Fibroblast of mammary gland (primary cell): Measurements from ENCODE around the gene NME5.

Source experiments
- DNase-seq: peaks from one replicate; pipeline ENCODE4 v3.0.0-alpha.2; 2010; ENCODE audit warnings: low read depth
- H3K4me3 ChIP-seq: 2 replicates; pipeline ENCODE4 v1.5.1; 2011; ENCODE audit warnings: low read depth, mild to moderate bottlenecking, low read length, moderate library complexity; ENCODE audit not compliant: control insufficient read depth
- CTCF ChIP-seq: conservative IDR thresholded peaks from 2 replicates; pipeline ENCODE4 v1.5.1; 2011; ENCODE audit warnings: low read depth, low read length, inconsistent platforms; ENCODE audit not compliant: control insufficient read depth, insufficient read depth

The NME5 gene

GRCh38 chr5:138138949-138139780 lies at the start of gene NME5:
NME5 (minus strand) TSS chr5:138139428; CDS start chr5:138138780, 648 bp downstream.
- TF ChIP-seq CTCF = no peak
- DNase-seq = peak; percentile 61
- peak within 1 kb of the TSS; percentile 61 for H3K4me3 ChIP-seq

- TF ChIP-seq CTCF = no peak
- no peak overlapping the region for H3K4me3 ChIP-seq
- no peak for DNase-seq
Observed at GRCh38 chr5:138188626-138189025, 49.4 kb upstream of the NME5 start.

- H3K4me3 ChIP-seq = no peak overlapping the region
- no peak for DNase-seq
- no peak for TF ChIP-seq CTCF
Observed at GRCh38 chr5:138186002-138186447, 46.8 kb upstream of the NME5 start.

- TF ChIP-seq CTCF = no peak
- no peak for DNase-seq
- H3K4me3 ChIP-seq = no peak overlapping the region
Observed at GRCh38 chr5:138182808-138183207, 43.6 kb upstream of the NME5 start.

GRCh38 chr5:138180841-138181240 lies 41.6 kb upstream of the NME5 start:
- no peak for DNase-seq
- no peak for TF ChIP-seq CTCF
- no peak overlapping the region for H3K4me3 ChIP-seq

GRCh38 chr5:138180183-138180782 lies 41.1 kb upstream of the NME5 start:
- peak; percentile 49 for TF ChIP-seq CTCF
- peak overlapping the region; percentile 94 for H3K4me3 ChIP-seq
- DNase-seq = peak; percentile 70
